DMS114 treated with DMSO at 0.1 percent for 48 hours (cell line): ENCODE data around the gene ATXN7L1.

ENCODE experiments used
- DNase-seq: peaks from one replicate; lab custom pipeline; 2025; ENCODE audit not compliant: unreplicated experiment; lab: John Stamatoyannopoulos, UW

The ATXN7L1 gene

GRCh38 chr7:105751054-105751453 is 125.3 kb downstream of the ATXN7L1 start:
- no peak for DNase-seq

GRCh38 chr7:105748701-105749100 is 127.7 kb downstream of the ATXN7L1 start:
- no peak for DNase-seq

GRCh38 chr7:105745681-105746330 is 130.6 kb downstream of the ATXN7L1 start:
- no peak for DNase-seq

- DNase-seq, result no peak
These were observed 132.1 kb downstream of the ATXN7L1 start for GRCh38 chr7:105744258-105744657.

- no peak for DNase-seq
These were observed 132.9 kb downstream of the ATXN7L1 start for GRCh38 chr7:105743351-105744090.

- DNase-seq, result no peak
These were observed 133.6 kb downstream of the ATXN7L1 start for GRCh38 chr7:105742787-105743186.

- no peak for DNase-seq
These were observed 134.4 kb downstream of the ATXN7L1 start for GRCh38 chr7:105741982-105742381.

- no peak for DNase-seq
These were observed 138.3 kb downstream of the ATXN7L1 start for GRCh38 chr7:105738133-105738532.

GRCh38 chr7:105734233-105734632 is 142.2 kb downstream of the ATXN7L1 start:
- no peak for DNase-seq

- DNase-seq, result no peak
These were observed 145.4 kb downstream of the ATXN7L1 start for GRCh38 chr7:105731042-105731441.

GRCh38 chr7:105728028-105728427 is 148.4 kb downstream of the ATXN7L1 start:
- DNase-seq, result no peak

- DNase-seq, result no peak
These were observed 151.7 kb downstream of the ATXN7L1 start for GRCh38 chr7:105724688-105725087.

GRCh38 chr7:105723572-105723971 is 152.8 kb downstream of the ATXN7L1 start:
- no peak for DNase-seq

- DNase-seq, result no peak
These were observed 154.8 kb downstream of the ATXN7L1 start for GRCh38 chr7:105721571-105722104.

- no peak for DNase-seq
These were observed 156.5 kb downstream of the ATXN7L1 start for GRCh38 chr7:105719919-105720318.

GRCh38 chr7:105719395-105719794 is 157.0 kb downstream of the ATXN7L1 start:
- no peak for DNase-seq

- no peak for DNase-seq
These were observed 157.9 kb downstream of the ATXN7L1 start for GRCh38 chr7:105718511-105718925.

- no peak for DNase-seq
These were observed 160.9 kb downstream of the ATXN7L1 start for GRCh38 chr7:105715528-105715927.

- DNase-seq, result no peak
These were observed 162.6 kb downstream of the ATXN7L1 start for GRCh38 chr7:105713488-105714465.

- DNase-seq, result no peak
These were observed 163.5 kb downstream of the ATXN7L1 start for GRCh38 chr7:105712877-105713276.

- DNase-seq, result no peak
These were observed 164.5 kb downstream of the ATXN7L1 start for GRCh38 chr7:105711726-105712402.
